ENCODE results near the gene EHD1.

Gene EHD1

GRCh38 chr11:64910451-64911093, 32.2 kb upstream of the EHD1 start:
- DNase-seq (ENCODE audit: low read depth in 2 of 2): no peak
- TF ChIP-seq CTCF (IDR thresholded peaks at IDR 0.05; ENCODE audit: low read depth, low read length): no peak
- H3K4me3 ChIP-seq (replicated peaks in 1 of 2; ENCODE audit: low read depth in 2 of 2, low read length in 2 of 2): no peak overlapping the region

DNA sequence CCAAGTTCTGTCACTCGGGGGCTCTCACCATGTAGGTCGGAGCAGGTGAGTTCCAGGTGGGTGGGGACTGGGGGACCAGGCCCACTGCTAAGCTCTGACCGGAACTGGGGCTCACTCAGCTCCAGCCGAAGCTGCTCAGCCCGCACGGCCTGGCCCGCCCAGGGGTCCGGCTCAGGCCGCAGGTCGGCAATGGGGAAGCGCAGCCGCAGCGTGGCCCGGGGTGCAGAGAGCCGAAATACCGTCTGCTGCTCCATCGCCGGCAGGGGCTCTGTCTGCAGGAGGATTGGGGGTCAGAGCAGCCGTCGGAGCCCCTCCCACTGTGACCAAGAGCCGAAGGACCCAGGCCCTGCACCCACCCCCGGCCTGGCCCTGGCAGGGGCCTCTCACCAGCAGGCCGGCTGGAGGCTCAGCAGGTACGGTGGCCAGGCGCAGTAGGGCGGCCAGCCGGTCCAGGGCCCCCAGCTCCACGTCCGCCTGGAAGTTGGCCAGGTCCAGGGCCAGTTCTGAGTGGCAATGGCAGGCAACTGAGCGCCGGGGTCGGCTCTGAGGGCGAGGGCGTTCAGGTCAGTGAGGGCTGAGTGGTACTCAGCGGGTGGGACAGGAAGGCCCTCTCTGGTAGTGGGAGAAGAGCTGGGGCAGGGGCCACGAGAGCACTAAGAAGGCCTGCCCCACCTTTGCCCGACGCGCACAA, 31.4 kb upstream of the EHD1 start:
- no peak for DNase-seq (ENCODE audit: low read depth in 2 of 2)
- no peak overlapping the region for H3K4me3 ChIP-seq (replicated peaks in 1 of 2; ENCODE audit: low read depth in 2 of 2, low read length in 2 of 2)
- no peak for TF ChIP-seq CTCF (IDR thresholded peaks at IDR 0.05; ENCODE audit: low read depth, low read length)

DNA sequence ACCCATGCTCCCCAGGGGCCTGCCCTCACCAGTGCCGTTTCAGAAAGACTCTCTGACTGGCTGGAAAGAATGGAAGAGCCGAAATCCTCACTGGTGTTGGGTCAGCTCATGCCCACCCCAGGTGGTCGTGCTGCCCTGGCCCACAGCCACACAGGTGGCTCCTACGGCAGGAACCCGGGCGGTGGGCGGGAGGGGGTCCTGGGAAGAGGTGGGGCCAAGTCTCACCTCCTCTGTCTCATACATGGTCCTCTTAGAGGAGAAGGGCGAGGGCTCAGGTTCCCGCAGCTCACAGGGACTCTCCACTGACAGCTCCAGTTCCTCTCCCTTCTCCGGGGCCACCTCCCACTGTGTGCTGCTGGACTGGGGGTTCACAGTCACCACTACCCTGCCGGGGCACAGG, 30.3 kb upstream of the EHD1 start:
- no peak for DNase-seq (ENCODE audit: low read depth in 2 of 2)
- no peak for TF ChIP-seq CTCF (IDR thresholded peaks at IDR 0.05; ENCODE audit: low read depth, low read length)
- H3K4me3 ChIP-seq (replicated peaks in 1 of 2; ENCODE audit: low read depth in 2 of 2, low read length in 2 of 2): no peak overlapping the region

DNA sequence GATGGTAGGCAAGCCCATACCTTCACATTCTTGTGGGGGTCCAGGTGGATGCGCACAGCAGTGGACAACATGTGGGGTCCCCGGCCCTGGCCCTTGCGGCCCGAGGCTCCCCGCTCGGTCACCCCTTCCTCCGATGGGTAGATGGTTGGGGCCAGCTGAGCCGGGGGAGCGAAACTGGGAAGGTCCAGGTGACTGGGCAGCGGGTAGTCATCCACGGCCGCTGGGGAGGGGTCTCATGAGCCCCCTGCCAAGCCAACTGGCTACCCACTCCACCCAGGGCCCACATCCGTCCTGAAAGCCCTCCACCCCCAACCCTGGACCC, 27.9 kb upstream of the EHD1 start:
- DNase-seq (ENCODE audit: low read depth in 2 of 2): no peak
- TF ChIP-seq CTCF (IDR thresholded peaks at IDR 0.05; ENCODE audit: low read depth, low read length): no peak
- no peak overlapping the region for H3K4me3 ChIP-seq (replicated peaks in 1 of 2; ENCODE audit: low read depth in 2 of 2, low read length in 2 of 2)

GRCh38 chr11:64905516-64906313, 27.3 kb upstream of the EHD1 start:
- no peak overlapping the region for H3K4me3 ChIP-seq (replicated peaks in 1 of 2; ENCODE audit: low read depth in 2 of 2, low read length in 2 of 2)
- no peak for DNase-seq (ENCODE audit: low read depth in 2 of 2)
- no peak for TF ChIP-seq CTCF (IDR thresholded peaks at IDR 0.05; ENCODE audit: low read depth, low read length)

GRCh38 chr11:64903291-64903833, 24.9 kb upstream of the EHD1 start:
- DNase-seq (ENCODE audit: low read depth in 2 of 2): no peak
- H3K4me3 ChIP-seq (replicated peaks in 1 of 2; ENCODE audit: low read depth in 2 of 2, low read length in 2 of 2): no peak overlapping the region
- no peak for TF ChIP-seq CTCF (IDR thresholded peaks at IDR 0.05; ENCODE audit: low read depth, low read length)
